ENCODE results near the gene ELAVL4.

Gene ELAVL4

GRCh38 chr1:50183378-50184133 is 74.8 kb downstream of the ELAVL4 start:
- no peak for TF ChIP-seq CTCF (IDR thresholded peaks at IDR 0.05; ENCODE audit: low read depth, low read length)
- no peak for DNase-seq (ENCODE audit: low read depth in 2 of 2)
- H3K4me3 ChIP-seq (replicated peaks in 1 of 2; ENCODE audit: low read depth in 2 of 2, low read length in 2 of 2): no peak overlapping the region

- H3K4me3 ChIP-seq (replicated peaks in 1 of 2; ENCODE audit: low read depth in 2 of 2, low read length in 2 of 2): no peak overlapping the region
- TF ChIP-seq CTCF (IDR thresholded peaks at IDR 0.05; ENCODE audit: low read depth, low read length): no peak
These were observed 80.6 kb downstream of the ELAVL4 start for GRCh38 chr1:50189369-50189768.

DNA sequence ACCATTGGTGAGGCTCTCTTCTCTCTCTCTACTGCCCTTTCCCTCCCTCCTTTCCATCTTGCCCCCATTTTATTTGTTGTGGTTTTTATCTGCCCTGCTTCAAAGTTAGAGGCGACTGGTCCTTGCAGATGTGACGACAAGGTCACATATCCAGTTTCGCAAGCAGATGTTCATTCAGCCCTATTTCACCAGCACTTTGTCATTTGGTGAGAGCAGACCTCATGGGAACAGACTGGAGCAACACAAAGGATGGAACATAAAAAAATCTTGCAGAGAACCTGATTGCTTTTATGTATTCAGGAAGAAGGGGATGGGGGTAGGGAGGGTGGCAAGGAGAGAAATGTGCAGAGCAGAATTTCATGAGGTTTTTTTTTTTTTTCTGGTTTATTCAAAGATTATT is 84.3 kb downstream of the ELAVL4 start:
- no peak overlapping the region for H3K4me3 ChIP-seq (replicated peaks in 1 of 2; ENCODE audit: low read depth in 2 of 2, low read length in 2 of 2)
- DNase-seq (ENCODE audit: low read depth in 2 of 2): no peak
- TF ChIP-seq CTCF (IDR thresholded peaks at IDR 0.05; ENCODE audit: low read depth, low read length): no peak

More at GRCh38 chr1:50189369-50189768, 80.6 kb downstream of the ELAVL4 start:
- DNase-seq (ENCODE audit: low read depth in 2 of 2): no peak

DNA sequence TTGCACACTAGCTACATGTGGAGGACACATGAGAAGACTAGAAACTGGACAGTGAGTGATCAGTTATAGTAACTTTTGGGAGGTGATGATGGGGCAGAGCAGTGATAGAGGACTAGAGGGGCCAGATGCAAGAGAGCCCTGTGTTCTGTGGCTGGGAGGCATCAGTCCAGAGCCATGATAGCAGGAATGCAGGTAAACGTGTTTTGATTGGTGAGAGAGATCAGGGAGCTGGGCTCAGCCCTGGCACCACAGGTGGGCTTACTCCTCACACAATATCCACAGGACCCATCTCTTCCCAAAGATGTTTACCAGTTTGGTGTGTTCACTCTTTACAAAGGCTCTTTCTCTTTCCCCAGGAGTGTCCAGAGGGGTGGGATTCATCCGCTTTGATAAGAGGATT is 86.5 kb downstream of the ELAVL4 start:
- no peak overlapping the region for H3K4me3 ChIP-seq (replicated peaks in 1 of 2; ENCODE audit: low read depth in 2 of 2, low read length in 2 of 2)
- TF ChIP-seq CTCF (IDR thresholded peaks at IDR 0.05; ENCODE audit: low read depth, low read length): no peak
- DNase-seq (ENCODE audit: low read depth in 2 of 2): no peak

- no peak overlapping the region for H3K4me3 ChIP-seq (replicated peaks in 1 of 2; ENCODE audit: low read depth in 2 of 2, low read length in 2 of 2)
- no peak for TF ChIP-seq CTCF (IDR thresholded peaks at IDR 0.05; ENCODE audit: low read depth, low read length)
- no peak for DNase-seq (ENCODE audit: low read depth in 2 of 2)
These were observed 87.4 kb downstream of the ELAVL4 start for GRCh38 chr1:50196081-50196480.

- DNase-seq (ENCODE audit: low read depth in 2 of 2): no peak
- no peak overlapping the region for H3K4me3 ChIP-seq (replicated peaks in 1 of 2; ENCODE audit: low read depth in 2 of 2, low read length in 2 of 2)
- TF ChIP-seq CTCF (IDR thresholded peaks at IDR 0.05; ENCODE audit: low read depth, low read length): no peak
These were observed 88.5 kb downstream of the ELAVL4 start for GRCh38 chr1:50197216-50197615.

DNA sequence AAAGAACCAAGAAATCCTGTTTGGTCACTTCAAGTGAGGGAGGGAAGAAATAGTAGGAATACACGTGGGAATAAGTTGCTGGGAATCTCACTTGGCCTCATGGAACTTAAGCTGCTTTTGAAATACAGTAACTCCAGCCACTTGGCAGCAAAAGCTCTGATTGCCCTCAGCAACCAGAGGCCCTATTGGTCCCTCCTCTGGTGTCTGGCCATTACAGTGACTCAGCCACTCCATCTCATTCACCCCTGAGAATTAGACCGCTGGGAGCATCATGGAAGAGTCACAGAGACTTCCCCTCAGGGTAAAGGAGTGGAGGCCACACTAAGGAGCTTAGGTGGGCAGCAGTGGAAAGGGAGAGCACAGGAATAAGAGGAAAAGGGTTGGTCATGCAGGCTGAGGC is 99.6 kb downstream of the ELAVL4 start:
- H3K4me3 ChIP-seq (replicated peaks in 1 of 2; ENCODE audit: low read depth in 2 of 2, low read length in 2 of 2): no peak overlapping the region
- DNase-seq (ENCODE audit: low read depth in 2 of 2): no peak
- no peak for TF ChIP-seq CTCF (IDR thresholded peaks at IDR 0.05; ENCODE audit: low read depth, low read length)

All from cardiac fibroblast (primary cell).